ENCODE results near the gene PPP2R3B.

GRCh38 chrX:374596-374995 is 12.1 kb downstream of the PPP2R3B start:
- TF ChIP-seq CTCF (conservative IDR thresholded peaks at IDR 0.05; ENCODE audit: low read depth, low read length), result no peak
- no peak for TF ChIP-seq USF2 (IDR thresholded peaks at IDR 0.05; ENCODE audit: low read depth, low read length)
- TF ChIP-seq RAD21 (IDR thresholded peaks at IDR 0.05; ENCODE audit: low read length), result no peak
- no peak for TF ChIP-seq RFX5 (IDR thresholded peaks at IDR 0.05; ENCODE audit: low read depth, low read length)
- TF ChIP-seq RCOR1 (IDR thresholded peaks at IDR 0.05; ENCODE audit: insufficient replicate concordance, low read length), result no peak
- no peak for TF ChIP-seq MXI1 (IDR thresholded peaks at IDR 0.05; ENCODE audit: borderline replicate concordance, low read depth, low read length)
- TF ChIP-seq POLR2A (IDR thresholded peaks at IDR 0.05; ENCODE audit: low read depth, low read length), result no peak
- peak; percentile 14; the same call in 1 of the 2 replicates for TF ChIP-seq BHLHE40 (IDR thresholded peaks at IDR 0.05; ENCODE audit: low read depth, low read length)
